H1 (cell line): ENCODE data around the gene ELMO1. TPM values are rescaled to one million over a fixed set of nuclear protein-coding genes. Genes with fewer than 3 reads are reported as not detected.

Experiments
- BCL11A ChIP-seq, 2 experiments: IDR thresholded peaks; one replicate each; pipeline ENCODE4 v1.6.1; 2011; ENCODE audit warnings: low read depth in 2 of 2, low read length in 2 of 2, mild to moderate bottlenecking in 2 of 2
- CEBPB ChIP-seq: IDR thresholded peaks from 2 replicates; pipeline ENCODE4 v1.6.1; 2012; ENCODE audit warnings: low read depth, low read length
- HDAC6 ChIP-seq: IDR thresholded peaks from one replicate; pipeline ENCODE4 v1.7.1; 2012; ENCODE audit warnings: low read depth, mild to moderate bottlenecking, inconsistent platforms, low read length, moderate library complexity
- SRF ChIP-seq: IDR thresholded peaks from 2 replicates; pipeline ENCODE4 v1.6.1; 2011; ENCODE audit warnings: mild to moderate bottlenecking, low read depth, low read length, moderate library complexity
- TBP ChIP-seq: IDR thresholded peaks from 2 replicates; pipeline ENCODE4 v1.6.1; 2011; ENCODE audit warnings: low read depth, low read length, improper control_type of control experiment
- ZNF274 ChIP-seq: IDR thresholded peaks from 2 replicates; pipeline ENCODE4 v1.7.0; 2012; ENCODE audit warnings: low read length, borderline replicate concordance; ENCODE audit errors: extremely low read depth
- polyA plus RNA-seq, 7 experiments: library from polyadenylated mRNA; depleted of rRNA in 3 of 7; stranded (reverse) in 5 of 7; unstranded in 2 of 7; fragments of >200 nt in 5 of 7; fragments of 200-250 nt in 2 of 7; gene quantifications; 1 replicate in 5 of 7; 2 replicates in 1 of 7; 4 replicates in 1 of 7; pipeline versions ENCODE4 v1.2.1 to v1.2.3, GENCODE V29; 2011 to 2013; ENCODE audit warnings: missing spikeins in 2 of 7, mixed read lengths in 2 of 7
- total RNA-seq: library from RNA; stranded (reverse); fragmentation: NEBNext Ultra II Directional; extraction: Animal tissue kit (Norgen Biotek cat#: 25700); gene quantifications from 2 replicates; pipeline ENCODE4 v1.2.1, GENCODE V29; 2021
- TF ChIP-seq, protein P1 (sequence below): fragments of 300-600 bp; sonication (generic); IDR thresholded peaks from 2 replicates; pipeline ENCODE4 v1.7.1; 2012; ENCODE audit warnings: low read length, moderate library complexity, mild to moderate bottlenecking, inconsistent platforms; ENCODE audit not compliant: insufficient replicate concordance

The ELMO1 gene
- total and polyA plus RNA-seq, 2 of the 8 experiments (the other 6 are each of a cell fraction or from before 2014, with no cell fraction given): 18.4 to 21.0 TPM

DNA sequence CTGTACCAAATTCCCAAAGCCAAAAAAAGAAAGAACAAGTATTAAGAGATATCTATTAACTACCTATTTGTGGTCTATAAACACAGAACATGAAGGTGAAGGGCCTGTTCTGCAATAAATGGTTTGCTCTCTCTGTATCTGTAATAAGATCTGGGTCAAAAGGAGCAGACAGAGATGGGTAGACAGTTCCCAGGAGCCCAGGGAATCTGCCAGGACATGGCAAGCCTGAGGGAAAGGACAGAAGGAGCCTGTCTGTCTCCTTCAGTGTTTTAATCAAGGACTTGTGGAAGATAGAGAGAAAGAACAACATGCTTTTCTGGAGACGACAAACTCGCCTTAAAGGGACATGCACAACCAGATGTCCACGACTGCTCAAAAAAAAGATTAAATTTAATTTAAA, 165.7 kb downstream of the ELMO1 start (continued):
- TF ChIP-seq, protein P1, sequence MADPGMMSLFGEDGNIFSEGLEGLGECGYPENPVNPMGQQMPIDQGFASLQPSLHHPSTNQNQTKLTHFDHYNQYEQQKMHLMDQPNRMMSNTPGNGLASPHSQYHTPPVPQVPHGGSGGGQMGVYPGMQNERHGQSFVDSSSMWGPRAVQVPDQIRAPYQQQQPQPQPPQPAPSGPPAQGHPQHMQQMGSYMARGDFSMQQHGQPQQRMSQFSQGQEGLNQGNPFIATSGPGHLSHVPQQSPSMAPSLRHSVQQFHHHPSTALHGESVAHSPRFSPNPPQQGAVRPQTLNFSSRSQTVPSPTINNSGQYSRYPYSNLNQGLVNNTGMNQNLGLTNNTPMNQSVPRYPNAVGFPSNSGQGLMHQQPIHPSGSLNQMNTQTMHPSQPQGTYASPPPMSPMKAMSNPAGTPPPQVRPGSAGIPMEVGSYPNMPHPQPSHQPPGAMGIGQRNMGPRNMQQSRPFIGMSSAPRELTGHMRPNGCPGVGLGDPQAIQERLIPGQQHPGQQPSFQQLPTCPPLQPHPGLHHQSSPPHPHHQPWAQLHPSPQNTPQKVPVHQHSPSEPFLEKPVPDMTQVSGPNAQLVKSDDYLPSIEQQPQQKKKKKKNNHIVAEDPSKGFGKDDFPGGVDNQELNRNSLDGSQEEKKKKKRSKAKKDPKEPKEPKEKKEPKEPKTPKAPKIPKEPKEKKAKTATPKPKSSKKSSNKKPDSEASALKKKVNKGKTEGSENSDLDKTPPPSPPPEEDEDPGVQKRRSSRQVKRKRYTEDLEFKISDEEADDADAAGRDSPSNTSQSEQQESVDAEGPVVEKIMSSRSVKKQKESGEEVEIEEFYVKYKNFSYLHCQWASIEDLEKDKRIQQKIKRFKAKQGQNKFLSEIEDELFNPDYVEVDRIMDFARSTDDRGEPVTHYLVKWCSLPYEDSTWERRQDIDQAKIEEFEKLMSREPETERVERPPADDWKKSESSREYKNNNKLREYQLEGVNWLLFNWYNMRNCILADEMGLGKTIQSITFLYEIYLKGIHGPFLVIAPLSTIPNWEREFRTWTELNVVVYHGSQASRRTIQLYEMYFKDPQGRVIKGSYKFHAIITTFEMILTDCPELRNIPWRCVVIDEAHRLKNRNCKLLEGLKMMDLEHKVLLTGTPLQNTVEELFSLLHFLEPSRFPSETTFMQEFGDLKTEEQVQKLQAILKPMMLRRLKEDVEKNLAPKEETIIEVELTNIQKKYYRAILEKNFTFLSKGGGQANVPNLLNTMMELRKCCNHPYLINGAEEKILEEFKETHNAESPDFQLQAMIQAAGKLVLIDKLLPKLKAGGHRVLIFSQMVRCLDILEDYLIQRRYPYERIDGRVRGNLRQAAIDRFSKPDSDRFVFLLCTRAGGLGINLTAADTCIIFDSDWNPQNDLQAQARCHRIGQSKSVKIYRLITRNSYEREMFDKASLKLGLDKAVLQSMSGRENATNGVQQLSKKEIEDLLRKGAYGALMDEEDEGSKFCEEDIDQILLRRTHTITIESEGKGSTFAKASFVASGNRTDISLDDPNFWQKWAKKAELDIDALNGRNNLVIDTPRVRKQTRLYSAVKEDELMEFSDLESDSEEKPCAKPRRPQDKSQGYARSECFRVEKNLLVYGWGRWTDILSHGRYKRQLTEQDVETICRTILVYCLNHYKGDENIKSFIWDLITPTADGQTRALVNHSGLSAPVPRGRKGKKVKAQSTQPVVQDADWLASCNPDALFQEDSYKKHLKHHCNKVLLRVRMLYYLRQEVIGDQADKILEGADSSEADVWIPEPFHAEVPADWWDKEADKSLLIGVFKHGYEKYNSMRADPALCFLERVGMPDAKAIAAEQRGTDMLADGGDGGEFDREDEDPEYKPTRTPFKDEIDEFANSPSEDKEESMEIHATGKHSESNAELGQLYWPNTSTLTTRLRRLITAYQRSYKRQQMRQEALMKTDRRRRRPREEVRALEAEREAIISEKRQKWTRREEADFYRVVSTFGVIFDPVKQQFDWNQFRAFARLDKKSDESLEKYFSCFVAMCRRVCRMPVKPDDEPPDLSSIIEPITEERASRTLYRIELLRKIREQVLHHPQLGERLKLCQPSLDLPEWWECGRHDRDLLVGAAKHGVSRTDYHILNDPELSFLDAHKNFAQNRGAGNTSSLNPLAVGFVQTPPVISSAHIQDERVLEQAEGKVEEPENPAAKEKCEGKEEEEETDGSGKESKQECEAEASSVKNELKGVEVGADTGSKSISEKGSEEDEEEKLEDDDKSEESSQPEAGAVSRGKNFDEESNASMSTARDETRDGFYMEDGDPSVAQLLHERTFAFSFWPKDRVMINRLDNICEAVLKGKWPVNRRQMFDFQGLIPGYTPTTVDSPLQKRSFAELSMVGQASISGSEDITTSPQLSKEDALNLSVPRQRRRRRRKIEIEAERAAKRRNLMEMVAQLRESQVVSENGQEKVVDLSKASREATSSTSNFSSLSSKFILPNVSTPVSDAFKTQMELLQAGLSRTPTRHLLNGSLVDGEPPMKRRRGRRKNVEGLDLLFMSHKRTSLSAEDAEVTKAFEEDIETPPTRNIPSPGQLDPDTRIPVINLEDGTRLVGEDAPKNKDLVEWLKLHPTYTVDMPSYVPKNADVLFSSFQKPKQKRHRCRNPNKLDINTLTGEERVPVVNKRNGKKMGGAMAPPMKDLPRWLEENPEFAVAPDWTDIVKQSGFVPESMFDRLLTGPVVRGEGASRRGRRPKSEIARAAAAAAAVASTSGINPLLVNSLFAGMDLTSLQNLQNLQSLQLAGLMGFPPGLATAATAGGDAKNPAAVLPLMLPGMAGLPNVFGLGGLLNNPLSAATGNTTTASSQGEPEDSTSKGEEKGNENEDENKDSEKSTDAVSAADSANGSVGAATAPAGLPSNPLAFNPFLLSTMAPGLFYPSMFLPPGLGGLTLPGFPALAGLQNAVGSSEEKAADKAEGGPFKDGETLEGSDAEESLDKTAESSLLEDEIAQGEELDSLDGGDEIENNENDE: no peak
- TF ChIP-seq BCL11A (IDR thresholded peaks at IDR 0.05; ENCODE audit: low read depth in 2 of 2, low read length in 2 of 2) (no peak), CEBPB (no peak), HDAC6 (no peak), ZNF274 (no peak), TBP (no peak), SRF (no peak)
